GM21825 (cell line): Measurements from ENCODE around the gene CHAC1.

Experiments
- ATAC-seq: cut with Tn5 transposase; IDR thresholded peaks from one replicate; pipeline ENCODE4 v1.9.1; 2021; ENCODE audit warnings: mild to moderate bottlenecking, moderate library complexity; ENCODE audit not compliant: unreplicated experiment

The CHAC1 gene

DNA sequence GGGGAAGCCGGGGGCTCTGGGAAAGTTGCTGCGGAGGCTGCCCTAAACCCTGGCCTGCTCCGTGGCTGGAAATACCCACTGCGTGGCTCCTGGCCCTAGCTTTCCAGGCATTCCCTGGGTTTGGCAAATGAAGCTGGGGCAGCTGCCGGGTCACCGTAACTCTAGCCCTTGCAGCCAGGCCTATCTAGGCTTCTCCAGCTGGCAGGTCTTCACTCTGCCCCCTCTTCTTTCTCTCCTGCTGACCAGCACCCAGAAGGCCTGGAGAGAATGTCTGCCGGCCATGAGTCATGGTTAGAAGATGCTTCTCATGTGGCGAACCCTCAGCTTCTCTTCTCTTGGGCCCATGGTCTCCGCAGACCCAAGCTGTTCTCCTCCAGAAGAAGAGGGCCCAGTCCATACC lies 29.7 kb upstream of the CHAC1 start:
- ATAC-seq, result no peak

GRCh38 chr15:40925495-40925862 lies 27.8 kb upstream of the CHAC1 start:
- ATAC-seq, result no peak

DNA sequence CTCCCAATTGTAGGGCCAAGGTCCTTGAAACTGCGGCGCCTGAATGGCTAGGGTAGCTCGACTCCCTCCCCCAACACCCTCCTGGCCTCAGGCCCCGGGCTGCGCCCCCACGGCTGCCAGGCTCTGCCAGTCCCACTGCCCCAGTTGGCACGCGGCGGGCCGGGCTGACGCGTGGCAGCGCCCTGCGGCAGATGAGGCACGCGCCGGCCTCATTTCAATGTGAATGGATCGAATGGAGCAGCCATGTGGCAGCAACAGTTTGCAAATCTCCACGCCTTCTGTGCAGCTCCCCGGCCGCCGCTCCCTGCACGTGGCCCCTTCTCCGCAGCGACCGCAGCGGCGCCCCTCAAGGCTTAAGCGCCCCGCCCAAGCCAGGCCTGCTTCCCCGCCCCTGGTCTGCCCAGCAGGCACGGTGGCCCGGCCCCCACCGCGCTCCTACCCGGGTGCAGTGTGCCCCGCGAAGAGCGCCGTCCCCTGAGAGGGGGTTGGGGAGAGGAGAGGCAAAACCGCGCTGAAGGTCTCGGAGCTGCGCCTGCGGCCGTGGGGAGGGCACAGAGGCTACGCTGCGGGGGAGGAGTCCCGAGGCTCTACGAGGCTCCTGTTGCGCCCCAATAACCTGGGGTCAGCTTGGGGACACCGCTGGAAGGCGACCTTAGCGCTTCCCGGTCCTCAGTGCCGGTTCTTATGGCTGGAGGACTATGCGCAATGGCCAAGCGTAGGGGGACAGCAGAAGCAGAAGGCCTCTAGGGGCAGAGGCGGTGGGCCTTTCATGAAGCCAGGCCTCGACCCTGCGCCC lies 27.2 kb upstream of the CHAC1 start:
- no peak for ATAC-seq

- no peak for ATAC-seq
Observed at GRCh38 chr15:40926659-40927494, 26.4 kb upstream of the CHAC1 start.

- no peak for ATAC-seq
Observed at GRCh38 chr15:40927495-40927872, 25.8 kb upstream of the CHAC1 start.

GRCh38 chr15:40927873-40928806 lies 25.1 kb upstream of the CHAC1 start:
- no peak for ATAC-seq

- no peak for ATAC-seq
Observed at GRCh38 chr15:40928821-40929659, 24.2 kb upstream of the CHAC1 start, which contains the start of gene DLL4. Gene DLL4, plus strand, starts transcription at chr15:40929340. Its CDS starts 329 bp downstream, at chr15:40929669.

- ATAC-seq, result no peak
Observed at GRCh38 chr15:40929660-40930429, 23.4 kb upstream of the CHAC1 start.

GRCh38 chr15:40930430-40931299 lies 22.6 kb upstream of the CHAC1 start:
- ATAC-seq, result no peak

DNA sequence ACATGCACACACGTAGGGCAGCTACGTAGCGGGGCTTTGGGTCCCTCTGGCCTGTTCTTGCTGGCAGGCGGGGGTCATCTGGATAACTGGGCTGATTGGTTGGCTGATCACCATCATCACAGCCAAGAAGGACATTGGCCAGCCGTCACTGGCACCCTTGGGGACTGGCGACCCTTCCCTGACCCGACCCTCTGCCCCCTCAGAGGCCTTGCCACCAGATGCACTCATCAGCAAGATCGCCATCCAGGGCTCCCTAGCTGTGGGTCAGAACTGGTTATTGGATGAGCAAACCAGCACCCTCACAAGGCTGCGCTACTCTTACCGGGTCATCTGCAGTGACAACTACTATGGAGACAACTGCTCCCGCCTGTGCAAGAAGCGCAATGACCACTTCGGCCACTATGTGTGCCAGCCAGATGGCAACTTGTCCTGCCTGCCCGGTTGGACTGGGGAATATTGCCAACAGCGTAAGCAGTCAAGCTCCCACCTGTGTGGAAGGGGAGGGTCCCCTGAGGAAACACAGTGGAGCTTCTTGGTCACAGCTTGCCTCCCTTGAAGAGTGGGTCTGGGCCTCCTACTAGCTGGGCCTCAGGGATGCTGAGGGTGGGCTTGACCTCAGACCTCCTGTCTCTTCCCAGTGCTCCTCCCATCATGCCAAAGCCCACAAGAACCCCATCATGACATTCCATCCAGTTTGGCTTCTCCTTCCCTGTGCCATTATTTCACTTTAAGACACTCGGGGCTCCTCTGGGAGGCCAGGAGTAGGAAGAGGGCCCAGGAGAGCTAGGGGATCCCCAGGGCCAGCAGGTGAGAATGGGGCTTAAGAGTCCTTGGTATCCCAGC lies 21.8 kb upstream of the CHAC1 start:
- ATAC-seq, result no peak

- no peak for ATAC-seq
Observed at GRCh38 chr15:40932156-40932555, 21.1 kb upstream of the CHAC1 start.

DNA sequence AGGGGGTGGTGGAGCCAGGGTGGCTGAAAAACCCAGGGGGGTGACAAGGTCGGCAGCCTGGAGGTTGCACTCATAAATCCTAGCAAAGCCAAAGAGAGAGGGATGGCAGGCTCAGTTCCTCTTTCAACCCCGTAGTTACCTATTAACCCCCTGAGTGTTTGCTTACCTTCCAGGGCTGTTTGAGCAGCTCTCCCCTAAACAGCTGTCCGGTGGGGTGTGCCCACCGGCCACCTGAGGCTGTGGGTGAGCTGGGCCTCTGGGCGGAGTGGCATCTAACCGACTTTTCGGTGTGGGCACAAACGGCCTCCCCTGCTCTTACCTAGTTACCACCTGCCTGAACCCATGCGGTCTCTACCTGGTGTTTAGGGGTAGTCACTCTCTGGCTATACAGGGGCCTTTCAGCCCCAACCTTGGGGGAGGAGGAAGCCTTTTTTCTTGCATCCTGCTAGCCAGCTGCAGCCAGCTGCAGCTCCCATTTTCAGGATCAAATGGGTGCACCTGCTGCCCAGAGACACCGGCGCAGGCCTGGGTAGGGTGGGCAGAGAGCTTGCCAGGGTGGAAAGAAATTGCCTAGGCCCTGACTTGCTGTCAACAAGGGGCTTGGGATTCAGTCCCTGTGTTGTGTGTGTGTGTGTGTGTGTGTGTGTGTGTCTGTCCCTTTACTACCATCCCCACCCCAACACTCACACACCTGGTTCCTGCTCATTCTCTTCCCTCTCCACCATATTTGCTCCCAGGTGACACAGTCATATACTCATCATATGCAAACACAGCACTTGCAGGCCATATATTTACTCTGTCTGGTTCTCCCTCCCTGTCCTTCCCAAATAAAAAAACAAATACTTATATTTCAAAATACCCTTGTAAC lies 20.4 kb upstream of the CHAC1 start:
- no peak for ATAC-seq

DNA sequence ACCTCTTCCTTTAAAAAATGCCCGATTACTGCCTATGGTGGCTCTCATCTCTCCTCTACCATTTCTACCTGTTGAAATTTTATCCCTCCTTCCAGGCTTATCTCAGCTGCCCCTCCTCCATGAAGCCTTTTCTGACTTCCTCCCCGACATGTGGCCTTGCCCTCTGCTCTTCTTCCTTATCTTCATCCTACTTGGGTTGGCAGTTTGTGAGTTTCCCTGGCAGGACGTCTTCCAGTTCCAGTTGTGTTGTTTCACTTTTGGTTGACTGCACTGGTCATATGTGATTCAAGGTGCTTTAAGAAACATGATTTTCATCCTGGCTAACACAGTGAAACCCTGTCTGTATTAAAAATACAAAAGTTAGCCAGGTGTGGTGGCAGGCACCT lies 19.8 kb upstream of the CHAC1 start:
- no peak for ATAC-seq

DNA sequence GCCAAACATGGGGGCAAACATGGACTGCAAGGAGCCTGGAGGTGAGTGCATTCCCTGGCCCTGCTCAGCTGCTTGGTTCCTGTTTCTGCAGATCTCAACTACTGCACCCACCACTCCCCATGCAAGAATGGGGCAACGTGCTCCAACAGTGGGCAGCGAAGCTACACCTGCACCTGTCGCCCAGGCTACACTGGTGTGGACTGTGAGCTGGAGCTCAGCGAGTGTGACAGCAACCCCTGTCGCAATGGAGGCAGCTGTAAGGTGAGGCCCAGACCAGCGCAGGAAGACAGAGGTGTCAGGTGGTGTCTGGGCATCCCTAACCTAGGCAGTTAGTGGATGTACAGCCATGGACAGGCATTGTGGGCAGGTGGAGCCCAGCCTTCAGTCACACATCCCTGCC lies 18.8 kb upstream of the CHAC1 start:
- no peak for ATAC-seq

- no peak for ATAC-seq
Observed at GRCh38 chr15:40936234-40936708, 17.0 kb upstream of the CHAC1 start.
